ENCODE measurements around the gene CYTH2.

Gene CYTH2

GRCh38 chr19:48452289-48453190 is 16.6 kb upstream of the CYTH2 start:
- no peak for DNase-seq (ENCODE audit: low spot score)

- no peak for DNase-seq (ENCODE audit: low spot score)
Measured at GRCh38 chr19:48454150-48454730, 14.9 kb upstream of the CYTH2 start.

- no peak for DNase-seq (ENCODE audit: low spot score)
Measured at GRCh38 chr19:48455171-48455907, 13.8 kb upstream of the CYTH2 start, which contains the start of gene KCNJ14. Gene KCNJ14, plus strand, starts transcription at chr19:48455574. Its CDS starts 6,151 bp downstream, at chr19:48461725.

- DNase-seq (ENCODE audit: low spot score): no peak
Measured at GRCh38 chr19:48455908-48456562, 13.1 kb upstream of the CYTH2 start.

GRCh38 chr19:48456864-48457263 is 12.3 kb upstream of the CYTH2 start:
- DNase-seq (ENCODE audit: low spot score): no peak

- DNase-seq (ENCODE audit: low spot score): no peak
Measured at GRCh38 chr19:48458016-48458415, 11.2 kb upstream of the CYTH2 start.

- DNase-seq (ENCODE audit: low spot score): no peak
Measured at GRCh38 chr19:48461651-48461981, 7.6 kb upstream of the CYTH2 start.

GRCh38 chr19:48461982-48462655 is 7.0 kb upstream of the CYTH2 start:
- no peak for DNase-seq (ENCODE audit: low spot score)

GRCh38 chr19:48465215-48465614 is 4.0 kb upstream of the CYTH2 start:
- DNase-seq (ENCODE audit: low spot score): no peak

- DNase-seq (ENCODE audit: low spot score): no peak
Measured at GRCh38 chr19:48466561-48467325, 2.4 kb upstream of the CYTH2 start.

- DNase-seq (ENCODE audit: low spot score): peak; percentile 100
Measured at GRCh38 chr19:48468772-48469288, 339 bp upstream of the CYTH2 start.

GRCh38 chr19:48469934-48470680 is 938 bp downstream of the CYTH2 start:
- no peak for DNase-seq (ENCODE audit: low spot score)

- no peak for DNase-seq (ENCODE audit: low spot score)
Measured at GRCh38 chr19:48470856-48471255, 1.7 kb downstream of the CYTH2 start.

GRCh38 chr19:48471836-48472235 is 2.7 kb downstream of the CYTH2 start:
- no peak for DNase-seq (ENCODE audit: low spot score)

GRCh38 chr19:48473161-48473966 is 4.2 kb downstream of the CYTH2 start:
- DNase-seq (ENCODE audit: low spot score): no peak

- no peak for DNase-seq (ENCODE audit: low spot score)
Measured at GRCh38 chr19:48474084-48474592, 5.0 kb downstream of the CYTH2 start.

- DNase-seq (ENCODE audit: low spot score): no peak
Measured at GRCh38 chr19:48475369-48476068, 6.3 kb downstream of the CYTH2 start.

- DNase-seq (ENCODE audit: low spot score): no peak
Measured at GRCh38 chr19:48476176-48476575, 7.0 kb downstream of the CYTH2 start.

All from CD4-positive, alpha-beta T cell treated with Interleukin-6 at 100 ng/mL for 8 hours (primary cell).